ENCODE measurements around the gene RFX6.

Gene RFX6

DNA sequence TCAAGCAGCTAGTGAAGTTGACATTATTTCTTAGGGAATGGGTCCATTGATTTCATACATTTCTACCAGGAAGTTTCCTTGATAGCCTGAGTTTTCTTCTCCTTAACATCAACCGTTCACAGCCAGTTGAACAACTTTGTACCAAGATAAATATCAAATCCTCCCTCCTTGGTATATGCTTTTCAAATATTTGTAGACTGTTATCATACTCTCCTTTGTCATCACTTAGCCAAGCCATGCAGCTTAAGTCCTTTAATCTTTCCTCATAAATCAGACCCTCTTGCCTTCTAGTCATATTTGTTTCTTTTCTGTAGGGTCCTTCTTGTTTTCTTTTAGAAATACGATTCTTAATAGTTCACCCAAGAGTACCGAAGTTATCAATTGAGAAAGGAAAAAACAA, 25.6 kb downstream of the RFX6 start:
- DNase-seq: no peak

- no peak for DNase-seq
Observed at GRCh38 chr6:116922853-116923548, 46.0 kb downstream of the RFX6 start.

DNA sequence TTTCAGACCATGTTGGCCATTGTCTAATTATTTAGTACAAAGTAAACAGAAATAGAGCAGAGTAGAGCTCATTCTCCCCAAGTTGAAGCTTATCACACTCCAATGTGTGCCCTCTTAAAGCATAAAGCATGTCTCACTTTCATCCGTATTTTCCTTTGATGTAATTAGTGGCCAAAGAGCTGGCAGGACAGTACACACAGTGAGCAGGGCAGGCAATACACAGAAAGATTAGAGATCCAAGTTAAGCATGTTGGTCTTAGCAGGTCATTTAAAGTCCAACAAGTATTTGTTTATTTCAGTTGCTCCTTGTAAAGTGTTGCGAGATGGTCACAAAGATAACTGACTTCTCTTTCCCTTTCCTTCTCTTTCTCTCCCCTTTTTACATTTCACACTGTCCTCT, 47.2 kb downstream of the RFX6 start:
- no peak for DNase-seq

DNA sequence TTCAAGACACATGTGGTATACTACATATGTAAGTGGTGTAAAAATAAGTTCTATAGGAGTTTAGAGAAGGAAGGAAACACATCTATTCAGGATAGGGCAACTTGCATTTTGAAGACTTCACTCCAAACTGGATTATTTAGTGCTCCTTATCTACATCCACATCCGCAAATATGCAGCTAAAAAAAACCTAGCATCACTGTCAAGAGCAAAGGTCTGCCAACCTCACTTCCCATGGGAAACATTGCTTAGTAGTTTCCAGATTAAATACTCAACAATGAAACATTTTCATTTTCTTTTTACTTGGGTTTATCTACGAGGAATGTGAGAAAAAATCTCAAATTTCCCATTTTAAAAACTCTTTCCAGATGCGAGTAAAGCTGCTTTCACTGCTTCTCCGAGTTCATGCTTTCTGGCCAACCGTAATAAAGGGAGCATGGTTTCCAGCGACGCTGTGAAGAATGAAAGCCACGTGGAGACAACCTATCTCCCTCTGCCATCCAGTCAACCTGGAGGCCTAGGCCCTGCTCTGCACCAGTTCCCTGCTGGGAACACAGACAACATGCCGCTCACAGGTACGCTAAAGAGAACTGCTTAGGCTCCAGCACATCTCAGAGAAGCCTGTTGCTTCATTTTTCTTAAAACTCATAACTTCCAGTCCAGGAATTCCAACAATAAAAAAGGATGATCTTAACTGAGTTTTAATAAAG, 48.2 kb downstream of the RFX6 start:
- DNase-seq: no peak

GRCh38 chr6:116928677-116929076, 51.6 kb downstream of the RFX6 start:
- no peak for DNase-seq

DNA sequence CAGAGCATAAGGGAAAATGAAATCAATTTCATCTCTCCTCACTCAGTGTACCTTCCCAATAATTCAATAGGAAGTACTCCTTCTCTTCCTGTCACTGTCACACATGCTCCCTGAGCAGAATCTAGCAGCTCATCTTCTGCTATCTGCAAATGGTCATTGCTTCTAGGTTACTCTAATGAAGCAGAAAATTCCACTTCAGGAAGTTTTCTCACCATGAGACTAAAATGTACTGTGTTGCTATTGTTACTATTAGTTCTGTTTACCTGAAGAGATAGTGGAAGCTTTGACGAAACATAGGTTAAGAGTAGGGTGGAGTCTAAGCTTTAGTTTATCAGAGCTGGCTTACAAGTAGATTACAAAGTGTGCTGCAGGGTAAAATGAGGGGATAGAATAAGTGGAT, 52.8 kb downstream of the RFX6 start:
- no peak for DNase-seq

- DNase-seq: no peak
Observed at GRCh38 chr6:116931456-116931855, 54.4 kb downstream of the RFX6 start.

DNA sequence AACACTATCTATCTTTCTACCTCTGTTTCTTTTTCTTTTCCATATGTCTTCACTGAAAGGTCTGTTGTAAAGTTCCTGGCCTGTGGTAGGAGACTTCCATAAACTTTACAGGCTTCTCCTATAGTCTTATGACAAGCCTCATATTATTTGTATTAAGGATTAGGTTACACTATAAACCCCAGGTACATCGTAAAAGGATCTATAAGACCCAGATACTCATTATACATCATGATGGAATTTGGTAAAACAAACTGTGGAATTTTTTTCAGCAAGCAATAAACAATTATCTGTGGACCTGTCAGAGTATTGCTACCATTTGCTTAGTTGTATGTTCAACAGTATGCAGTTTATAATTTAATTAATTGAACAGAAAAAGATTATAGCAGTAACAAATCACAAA, 55.5 kb downstream of the RFX6 start:
- DNase-seq: no peak

DNA sequence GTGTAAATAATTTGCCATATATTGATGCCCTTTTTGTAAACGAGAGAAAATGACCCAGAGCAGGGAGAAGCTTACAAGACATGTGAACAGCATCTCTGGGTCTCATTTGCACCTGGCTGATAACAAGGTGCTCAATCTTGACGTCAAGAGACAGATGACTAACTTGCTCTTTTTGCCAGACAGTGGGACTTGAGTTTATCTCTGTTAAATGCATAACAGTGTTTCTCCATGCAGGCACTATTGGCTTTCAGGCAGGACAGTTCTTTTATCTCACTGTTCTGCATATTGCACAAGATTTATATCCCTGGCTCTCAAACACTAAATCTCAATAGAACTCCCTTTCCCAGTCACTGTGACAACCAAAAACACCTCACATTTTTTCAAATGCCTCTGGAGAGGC, 56.4 kb downstream of the RFX6 start:
- no peak for DNase-seq

DNA sequence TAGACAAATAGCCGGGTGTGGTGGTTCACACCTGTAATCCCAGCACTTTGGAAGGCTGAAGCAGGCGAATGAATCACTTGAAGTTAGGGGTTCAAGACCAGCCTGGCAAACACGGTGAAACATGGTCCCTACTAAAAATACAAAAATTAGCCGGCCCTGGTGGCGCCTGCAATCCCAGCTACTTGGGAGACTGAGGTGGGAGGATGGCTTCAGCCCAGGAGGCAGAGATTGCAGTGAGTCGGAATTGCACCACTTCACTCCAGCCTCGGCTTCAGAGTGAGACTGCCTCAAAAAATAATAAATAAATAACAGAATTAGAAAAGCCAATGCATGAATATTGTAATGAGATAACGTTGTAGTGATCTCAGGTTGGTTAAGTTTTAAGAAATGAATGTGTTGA, 61.3 kb downstream of the RFX6 start:
- DNase-seq: no peak

GRCh38 chr6:116941727-116942126, 64.7 kb downstream of the RFX6 start:
- DNase-seq: no peak

DNA sequence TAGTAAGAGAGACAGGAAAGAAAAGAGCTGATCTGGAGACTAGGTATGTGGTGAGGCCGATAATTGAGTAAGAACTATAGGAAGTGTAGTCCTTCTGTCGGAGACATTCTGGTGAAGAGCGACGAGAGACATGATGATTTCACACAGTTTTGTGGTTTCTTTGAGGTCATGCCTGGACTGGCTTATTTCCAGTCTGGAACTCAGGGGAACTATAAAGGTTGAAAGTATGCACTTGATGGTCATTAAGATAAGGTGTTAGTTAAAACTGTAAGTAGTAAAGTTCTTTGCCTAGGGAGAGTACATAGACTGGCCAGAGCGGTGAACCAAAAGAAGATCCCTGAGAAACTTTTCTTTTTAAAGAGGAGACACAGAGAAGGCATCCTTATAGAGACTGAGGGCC, 68.8 kb downstream of the RFX6 start:
- no peak for DNase-seq

DNA sequence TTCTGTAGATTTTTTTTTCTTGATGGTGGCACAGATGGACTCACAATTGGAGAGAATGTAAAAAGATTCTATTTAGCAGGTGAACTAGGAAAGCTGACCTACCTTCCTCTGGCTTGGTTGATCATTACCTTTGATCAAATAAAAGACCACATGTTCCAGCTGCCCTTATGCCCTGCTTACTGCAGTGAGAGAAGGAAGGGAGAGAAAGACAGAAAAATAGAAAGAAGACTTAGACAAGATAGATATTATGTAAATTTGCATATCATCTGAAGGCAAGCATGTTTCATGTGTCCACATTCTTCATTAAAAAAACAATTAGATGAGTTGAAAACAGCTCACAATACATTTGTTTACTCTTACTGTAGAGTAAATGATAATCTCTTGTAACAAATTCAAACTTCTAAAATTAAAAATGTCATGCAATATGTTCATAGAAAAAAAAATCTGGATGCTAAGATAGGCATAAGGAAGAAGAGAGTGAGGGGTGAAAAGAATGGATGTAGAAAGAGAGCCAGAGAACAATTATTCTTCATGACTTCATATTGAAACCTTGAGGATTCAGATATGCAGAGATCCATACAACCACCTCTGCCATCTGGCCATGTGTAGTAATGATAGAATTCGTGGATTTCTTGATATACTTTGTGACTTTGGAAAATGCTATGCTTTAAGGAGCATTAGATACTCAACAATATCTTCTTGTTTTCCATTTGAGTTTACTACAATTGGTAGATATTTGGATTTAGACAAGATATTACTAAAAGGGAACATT, 71.7 kb downstream of the RFX6 start:
- no peak for DNase-seq

- no peak for DNase-seq
Observed at GRCh38 chr6:116949964-116950363, 72.9 kb downstream of the RFX6 start.

- DNase-seq: no peak
Observed at GRCh38 chr6:116954335-116954734, 77.3 kb downstream of the RFX6 start.

GRCh38 chr6:116954938-116955337, 77.9 kb downstream of the RFX6 start:
- no peak for DNase-seq

GRCh38 chr6:116955773-116956172, 78.7 kb downstream of the RFX6 start:
- DNase-seq: no peak

DNA sequence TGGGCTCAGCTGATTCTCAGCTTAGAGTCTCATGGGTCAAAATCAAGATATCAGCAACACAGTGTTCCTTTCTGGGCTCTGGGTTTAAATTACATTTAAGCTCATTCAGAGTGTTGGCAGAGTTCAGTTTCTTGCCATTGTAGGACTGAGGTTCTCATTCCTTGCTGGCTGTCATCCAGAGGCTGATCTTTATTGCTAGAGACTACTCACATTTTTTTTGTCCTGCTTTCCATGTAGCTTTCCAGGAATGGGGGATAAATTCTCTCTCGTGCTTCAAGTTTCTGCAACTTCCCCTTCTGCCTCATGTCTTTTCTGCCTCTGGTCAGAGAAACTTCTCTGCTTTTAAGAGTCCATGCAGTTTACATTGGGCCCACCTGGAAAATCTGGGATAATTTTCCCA, 86.9 kb downstream of the RFX6 start:
- no peak for DNase-seq

DNA sequence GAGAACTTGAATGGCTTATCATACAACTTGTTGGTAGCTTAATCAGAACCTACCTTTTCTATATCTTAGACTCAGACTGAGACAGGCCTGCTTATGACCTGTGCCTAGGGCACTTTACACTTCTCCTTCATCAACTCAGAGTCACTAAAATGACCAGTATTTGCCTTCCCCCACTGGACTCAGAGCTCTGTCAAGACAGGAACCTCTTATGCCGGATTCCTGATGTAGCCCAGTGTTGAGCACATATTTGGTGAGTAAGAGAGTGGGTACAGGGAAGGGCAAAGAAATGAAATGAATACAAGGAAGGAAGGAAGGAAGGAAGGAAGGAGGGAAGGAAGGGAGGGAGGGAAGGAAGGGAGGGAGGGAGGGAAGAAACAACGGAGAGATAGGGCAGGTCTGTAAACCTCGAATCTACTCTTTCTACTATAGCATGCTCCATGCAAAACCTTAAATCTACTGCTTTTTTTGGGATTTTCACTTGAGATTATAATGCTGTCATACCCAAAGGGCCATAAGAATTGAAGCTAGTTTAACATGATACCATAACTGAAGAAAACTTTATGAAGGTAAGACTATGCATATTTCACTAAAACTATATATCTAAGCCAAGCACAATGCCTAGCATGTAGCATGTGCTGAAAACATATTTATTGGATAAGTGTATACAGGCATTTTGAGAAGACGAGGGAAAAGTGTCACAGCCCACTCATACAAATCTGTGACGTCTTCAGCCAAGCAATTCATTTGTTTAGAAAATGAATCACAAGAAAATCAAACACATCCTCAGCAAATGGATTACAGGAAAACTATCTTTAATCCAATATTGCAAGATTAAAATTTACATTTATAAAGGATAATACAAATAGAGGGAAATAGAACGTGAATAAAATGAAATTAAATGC, 89.9 kb downstream of the RFX6 start:
- no peak for DNase-seq

- DNase-seq: peak; percentile 40
Observed at GRCh38 chr6:116969211-116969863, 92.3 kb downstream of the RFX6 start.

GRCh38 chr6:116971959-116972358, 94.9 kb downstream of the RFX6 start:
- DNase-seq: no peak

GRCh38 chr6:116973976-116974375, 96.9 kb downstream of the RFX6 start:
- DNase-seq: no peak

Data from NCI-H524 treated with DMSO at 0.1 percent for 48 hours (cell line).